Measurements from ENCODE around the gene INMT.

INMT gene

DNA sequence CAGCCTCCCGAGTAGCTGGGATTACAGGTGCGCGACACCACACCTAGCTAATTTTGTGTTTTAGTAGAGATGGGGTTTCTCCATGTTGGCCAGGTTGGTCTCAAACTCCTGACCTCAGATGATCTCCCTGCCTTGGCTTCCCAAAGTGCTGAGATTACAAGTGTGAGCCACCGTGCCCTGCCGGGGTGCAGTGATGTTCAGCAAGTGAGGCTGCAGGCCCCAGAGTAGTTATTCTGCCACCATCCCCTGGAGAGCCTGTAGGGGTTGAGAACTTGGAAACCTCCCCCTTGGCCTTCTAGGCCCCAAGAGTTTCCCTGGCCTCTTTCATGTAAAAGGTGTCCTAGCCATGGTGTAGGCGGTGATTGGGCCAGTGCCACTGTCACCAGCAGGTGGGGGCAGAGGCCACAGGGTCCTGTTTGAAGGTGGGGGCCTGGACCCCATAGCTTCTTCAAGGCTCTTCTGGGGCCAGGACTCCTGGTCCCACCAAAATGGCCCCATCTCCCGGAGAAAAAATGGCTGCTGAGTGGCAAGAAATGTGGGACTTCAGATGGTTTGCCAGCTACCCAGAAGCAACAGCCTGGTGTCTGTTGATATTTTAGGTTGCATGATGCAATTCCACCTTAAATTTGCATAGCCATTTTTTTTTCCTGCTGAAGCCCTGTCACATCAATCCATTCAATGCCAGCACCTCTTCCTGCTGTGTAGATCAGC is 25.5 kb upstream of the INMT start:
- no peak overlapping the region for H3K4me3 ChIP-seq (replicated peaks; ENCODE audit: low read depth, low read length)
- no peak for DNase-seq (ENCODE audit: extremely low read depth, low read depth)
- TF ChIP-seq, protein P1, sequence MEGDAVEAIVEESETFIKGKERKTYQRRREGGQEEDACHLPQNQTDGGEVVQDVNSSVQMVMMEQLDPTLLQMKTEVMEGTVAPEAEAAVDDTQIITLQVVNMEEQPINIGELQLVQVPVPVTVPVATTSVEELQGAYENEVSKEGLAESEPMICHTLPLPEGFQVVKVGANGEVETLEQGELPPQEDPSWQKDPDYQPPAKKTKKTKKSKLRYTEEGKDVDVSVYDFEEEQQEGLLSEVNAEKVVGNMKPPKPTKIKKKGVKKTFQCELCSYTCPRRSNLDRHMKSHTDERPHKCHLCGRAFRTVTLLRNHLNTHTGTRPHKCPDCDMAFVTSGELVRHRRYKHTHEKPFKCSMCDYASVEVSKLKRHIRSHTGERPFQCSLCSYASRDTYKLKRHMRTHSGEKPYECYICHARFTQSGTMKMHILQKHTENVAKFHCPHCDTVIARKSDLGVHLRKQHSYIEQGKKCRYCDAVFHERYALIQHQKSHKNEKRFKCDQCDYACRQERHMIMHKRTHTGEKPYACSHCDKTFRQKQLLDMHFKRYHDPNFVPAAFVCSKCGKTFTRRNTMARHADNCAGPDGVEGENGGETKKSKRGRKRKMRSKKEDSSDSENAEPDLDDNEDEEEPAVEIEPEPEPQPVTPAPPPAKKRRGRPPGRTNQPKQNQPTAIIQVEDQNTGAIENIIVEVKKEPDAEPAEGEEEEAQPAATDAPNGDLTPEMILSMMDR (IDR thresholded peaks at IDR 0.05; ENCODE audit: low read depth, low read length, missing control alignments): no peak

DNA sequence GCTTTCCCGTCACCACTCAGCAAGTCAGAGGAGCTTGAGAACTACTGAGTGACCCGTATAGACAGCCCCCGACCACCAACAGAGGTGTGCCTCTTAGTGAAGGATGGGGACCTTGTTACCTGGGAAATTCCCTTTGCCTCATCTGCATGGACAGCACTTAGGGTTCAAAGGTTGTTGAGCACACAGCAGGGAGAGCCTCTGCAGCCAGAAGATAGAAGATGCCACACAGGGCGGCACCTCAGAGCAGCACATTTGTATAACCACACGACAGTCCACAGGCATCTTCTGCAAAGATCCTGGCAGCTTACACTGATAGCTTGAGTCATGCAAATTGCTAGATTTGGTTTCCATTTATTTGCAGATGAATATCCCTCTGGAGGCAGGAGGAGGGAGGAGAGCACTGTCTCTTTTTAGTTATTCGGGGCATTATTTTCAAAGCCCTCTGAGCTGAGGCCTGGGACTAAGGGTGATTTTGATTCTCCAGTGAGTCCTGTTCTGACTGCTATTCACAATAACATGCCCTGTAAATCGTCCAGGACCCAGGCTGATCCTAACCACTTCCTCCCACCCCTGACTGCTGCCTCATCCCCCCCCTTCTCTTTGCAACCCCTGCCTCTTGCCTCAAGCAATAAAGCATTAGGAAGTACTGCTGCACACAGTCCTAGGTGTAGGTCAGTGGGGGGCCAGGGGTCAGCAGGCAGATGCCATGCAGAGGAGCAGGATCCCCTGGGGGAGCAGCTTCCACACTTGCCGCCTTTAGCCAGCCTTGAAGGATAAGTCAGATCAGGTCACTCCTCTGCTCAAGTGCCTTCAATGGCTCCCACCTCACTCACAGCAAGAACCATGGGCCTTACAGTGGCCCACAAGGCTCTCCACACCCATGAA is 24.6 kb upstream of the INMT start:
- no peak overlapping the region for H3K4me3 ChIP-seq (replicated peaks; ENCODE audit: low read depth, low read length)
- TF ChIP-seq, protein P1 (IDR thresholded peaks at IDR 0.05; ENCODE audit: low read depth, low read length, missing control alignments): no peak
- no peak for DNase-seq (ENCODE audit: extremely low read depth, low read depth)

DNA sequence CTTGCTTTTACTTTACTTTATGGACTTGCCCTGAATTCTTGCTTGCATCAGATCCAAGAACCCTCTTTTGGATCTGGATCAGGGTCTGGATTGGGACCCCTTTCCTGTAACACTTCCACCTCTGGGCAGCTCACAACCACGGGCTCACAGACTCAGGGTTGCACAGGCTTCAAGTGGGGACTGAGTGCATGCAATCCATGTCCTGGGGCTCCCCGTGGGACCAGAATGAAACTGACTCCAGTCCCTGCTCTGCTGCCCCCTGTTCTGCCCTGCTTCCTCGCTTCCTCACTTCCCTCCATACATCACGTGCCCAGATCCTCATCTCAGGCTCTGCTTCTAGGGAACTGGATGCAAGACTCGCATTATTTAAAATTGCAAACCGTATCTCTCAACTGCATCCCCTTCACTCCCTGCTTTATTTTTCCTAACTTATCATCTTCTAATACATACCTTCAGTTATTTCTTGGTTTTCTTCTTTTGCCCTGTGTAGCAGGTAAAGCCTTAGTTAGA is 23.3 kb upstream of the INMT start:
- no peak for DNase-seq (ENCODE audit: extremely low read depth, low read depth)
- no peak overlapping the region for H3K4me3 ChIP-seq (replicated peaks; ENCODE audit: low read depth, low read length)
- TF ChIP-seq, protein P1 (IDR thresholded peaks at IDR 0.05; ENCODE audit: low read depth, low read length, missing control alignments): no peak

DNA sequence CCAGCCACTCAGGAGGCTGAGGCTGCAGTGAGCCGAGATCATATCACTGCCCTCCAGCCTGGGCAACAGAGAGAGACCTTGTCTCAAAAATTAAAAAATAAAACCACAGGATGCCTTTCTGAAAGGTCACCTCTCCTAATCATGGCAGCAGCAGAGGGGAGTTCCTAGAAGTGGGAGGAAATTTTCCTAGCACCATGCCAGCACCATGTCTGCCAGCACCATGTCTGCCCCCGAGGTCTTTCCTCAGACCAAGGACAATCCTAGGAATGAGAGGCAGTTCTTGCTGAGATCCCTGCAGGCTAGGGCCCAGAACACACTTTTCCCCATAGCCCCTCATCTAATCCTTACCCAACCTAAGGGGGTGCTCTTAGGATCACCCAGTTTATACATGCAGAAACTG is 22.3 kb upstream of the INMT start:
- TF ChIP-seq, protein P1 (IDR thresholded peaks at IDR 0.05; ENCODE audit: low read depth, low read length, missing control alignments): no peak
- H3K4me3 ChIP-seq (replicated peaks; ENCODE audit: low read depth, low read length): no peak overlapping the region
- no peak for DNase-seq (ENCODE audit: extremely low read depth, low read depth)

DNA sequence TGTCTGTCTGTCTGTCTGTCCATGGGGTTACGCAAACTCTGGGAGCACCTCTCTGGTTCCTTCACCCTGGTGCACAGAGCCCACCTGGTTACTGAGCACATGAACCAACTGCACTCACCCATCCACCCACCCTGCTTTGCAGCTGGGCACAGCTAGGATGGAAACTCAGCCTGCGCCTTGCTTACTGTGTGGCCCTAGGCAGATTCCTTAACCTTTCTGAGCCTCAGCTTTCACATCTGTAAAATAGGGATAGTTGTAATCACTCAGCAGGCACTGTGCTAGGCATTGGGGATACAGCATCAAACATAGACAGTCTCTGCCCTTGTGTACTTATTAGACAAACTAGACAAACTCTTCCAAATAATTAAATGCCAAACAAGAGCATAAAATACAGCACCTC is 21.8 kb upstream of the INMT start:
- TF ChIP-seq, protein P1 (IDR thresholded peaks at IDR 0.05; ENCODE audit: low read depth, low read length, missing control alignments): no peak
- no peak overlapping the region for H3K4me3 ChIP-seq (replicated peaks; ENCODE audit: low read depth, low read length)
- DNase-seq (ENCODE audit: extremely low read depth, low read depth): no peak

DNA sequence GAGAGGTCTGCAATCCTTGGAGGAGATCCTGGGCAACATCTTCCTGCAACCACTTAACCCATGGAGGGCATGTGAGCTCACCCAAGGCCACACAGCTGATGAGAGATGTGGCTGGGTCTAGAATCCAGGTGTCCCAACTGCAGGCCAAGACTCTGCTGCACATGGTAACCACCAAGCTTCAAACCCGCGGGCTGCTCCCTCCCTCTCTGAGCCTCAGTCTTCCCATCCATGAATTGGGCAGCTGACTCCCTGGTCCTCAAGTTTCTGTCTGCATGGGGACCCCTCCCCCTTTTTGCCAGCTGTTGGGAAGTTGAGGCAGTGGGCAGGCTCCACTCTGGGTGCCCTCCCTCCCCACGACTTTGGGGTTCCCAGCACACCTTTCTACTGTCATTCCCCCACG is 20.9 kb upstream of the INMT start:
- TF ChIP-seq, protein P1 (IDR thresholded peaks at IDR 0.05; ENCODE audit: low read depth, low read length, missing control alignments): no peak
- DNase-seq (ENCODE audit: extremely low read depth, low read depth): no peak
- no peak overlapping the region for H3K4me3 ChIP-seq (replicated peaks; ENCODE audit: low read depth, low read length)
